Endothelial cell of umbilical vein (primary cell): Measurements from ENCODE around the gene XRCC1. TPM values are rescaled to one million over a fixed set of nuclear protein-coding genes. Genes with fewer than 3 reads are reported as not detected.

ENCODE experiments used
- BruUV-seq: library from RNA; stranded (reverse); fragments of 400-500 nt; replicated peaks from 2 replicates; lab custom pipeline; 2021; lab: Mats Ljungman, UMichigan
- CTCF ChIA-PET: fragments of 300-600, 350-600 bp; sonication (Branson Sonifier 250); formaldehyde crosslinking; loops from one replicate; lab custom pipeline; 2021; ENCODE audit warnings: antibody characterized with exemption, inconsistent platforms; lab: Charles Lee
- POLR2A ChIA-PET: fragments of 300-600, 350-600 bp; sonication (Branson Sonifier 250); formaldehyde crosslinking; loops from one replicate; lab custom pipeline; 2021; ENCODE audit warnings: antibody characterized with exemption, inconsistent platforms; lab: Charles Lee
- DNase-seq: peaks from one replicate; pipeline ENCODE4 v3.0.0-alpha.2; 2011; ENCODE audit warnings: low read depth, low spot score
- FAIRE-seq: peaks from 2 replicates; lab custom pipeline; 2011; peaks lifted over from hg19 to GRCh38; lab: Jason Lieb, UNC
- H2AFZ ChIP-seq: 2 replicates; pipeline ENCODE4 v1.6.0; 2012; ENCODE audit warnings: low read depth, low read length, control low read depth, inconsistent platforms
- H3K27ac ChIP-seq: 2 replicates; pipeline ENCODE4 v1.5.1; 2011; ENCODE audit warnings: low read depth, mild to moderate bottlenecking, control low read depth, low read length, moderate library complexity; ENCODE audit not compliant: insufficient read depth
- H3K27me3 ChIP-seq, 2 experiments: 2 replicates each; pipeline versions ENCODE4 v1.6.0 to v1.6.1; 2011; ENCODE audit warnings: low read length in 2 of 2, mixed read lengths in 1 of 2; ENCODE audit not compliant: control insufficient read depth in 2 of 2, insufficient read depth in 2 of 2
- H3K36me3 ChIP-seq, 2 experiments: 2 replicates in 1 of 2; 3 replicates in 1 of 2; pipeline ENCODE4 v1.5.1; 2011; ENCODE audit warnings: low read length in 2 of 2, mild to moderate bottlenecking in 1 of 2, moderate library complexity in 1 of 2; ENCODE audit not compliant: control insufficient read depth in 2 of 2, insufficient read depth in 2 of 2; ENCODE audit errors: extremely low read depth in 1 of 2
- H3K4me1 ChIP-seq: 3 replicates; pipeline ENCODE4 v1.5.1; 2011; ENCODE audit warnings: mild to moderate bottlenecking, low read length; ENCODE audit not compliant: control insufficient read depth, insufficient read depth; ENCODE audit errors: extremely low read depth
- H3K4me2 ChIP-seq: 2 replicates; pipeline ENCODE4 v1.6.1; 2011; ENCODE audit warnings: low read length, control low read depth, mixed read lengths; ENCODE audit not compliant: insufficient read depth
- H3K4me3 ChIP-seq, 3 experiments: fragments of 200-600 bp in 1 of 3; sonication (generic), shearing (Covaris generic) in 1 of 3; replicated peaks in 1 of 3; 2 replicates each; pipeline ENCODE4 v1.5.1; 2011 to 2016; ENCODE audit warnings: control low read depth in 3 of 3, low read length in 3 of 3, mild to moderate bottlenecking in 2 of 3, inconsistent platforms in 1 of 3, low read depth in 1 of 3, moderate library complexity in 1 of 3; ENCODE audit not compliant: insufficient read depth in 1 of 3
- H3K79me2 ChIP-seq: 2 replicates; pipeline ENCODE4 v1.6.0; 2012; ENCODE audit warnings: low read length, inconsistent platforms; ENCODE audit not compliant: control insufficient read depth, insufficient read depth
- H3K9ac ChIP-seq: replicated peaks from 2 replicates; pipeline ENCODE3; 2011; ENCODE audit warnings: low read length, control low read depth; ENCODE audit not compliant: insufficient read depth; ENCODE audit errors: extremely low read depth
- H3K9me1 ChIP-seq: replicated peaks from 3 replicates; pipeline ENCODE4 v1.6.0; 2011; ENCODE audit warnings: mild to moderate bottlenecking, low read length; ENCODE audit not compliant: control insufficient read depth, insufficient read depth; ENCODE audit errors: extremely low read depth
- H3K9me3 ChIP-seq: replicated peaks from 2 replicates; pipeline ENCODE4 v1.5.1; 2012; ENCODE audit warnings: low read length, inconsistent platforms; ENCODE audit not compliant: control insufficient read depth, insufficient read depth
- H4K20me1 ChIP-seq: replicated peaks from 2 replicates; pipeline ENCODE3; 2011; ENCODE audit warnings: mild to moderate bottlenecking, low read length; ENCODE audit not compliant: control insufficient read depth, insufficient read depth; ENCODE audit errors: extremely low read depth
- EZH2 ChIP-seq: IDR thresholded peaks from 2 replicates; pipeline ENCODE4 v1.6.1; 2012; ENCODE audit warnings: borderline replicate concordance, low read depth, mild to moderate bottlenecking, moderate library complexity, low read length, inconsistent platforms; ENCODE audit not compliant: severe bottlenecking
- FOS ChIP-seq: IDR thresholded peaks from 2 replicates; pipeline ENCODE4 v1.6.1; 2011; ENCODE audit warnings: mild to moderate bottlenecking, low read length, moderate library complexity, borderline replicate concordance; ENCODE audit not compliant: insufficient read depth
- GATA2 ChIP-seq: IDR thresholded peaks from 2 replicates; pipeline ENCODE4 v1.7.0; 2011; ENCODE audit warnings: low read depth, mild to moderate bottlenecking, moderate library complexity, mixed read lengths, low read length; ENCODE audit not compliant: insufficient read length, insufficient read depth
- JUN ChIP-seq: IDR thresholded peaks from 2 replicates; pipeline ENCODE4 v1.6.1; 2011; ENCODE audit warnings: borderline replicate concordance, low read depth; ENCODE audit not compliant: insufficient read length, insufficient read depth
- MYC ChIP-seq: IDR thresholded peaks from one replicate; pipeline ENCODE4 v1.6.1; 2011; ENCODE audit warnings: mild to moderate bottlenecking, low read depth, low read length
- POLR2A ChIP-seq: IDR thresholded peaks from 2 replicates; pipeline ENCODE4 v1.6.1; 2012; ENCODE audit warnings: low read depth, mild to moderate bottlenecking, control low read depth, low read length
- POLR2AphosphoS5 ChIP-seq: IDR thresholded peaks from 2 replicates; pipeline ENCODE4 v1.6.1; 2012; ENCODE audit warnings: low read depth, mild to moderate bottlenecking, control low read depth, low read length, moderate library complexity; ENCODE audit not compliant: insufficient read depth
- dilution Hi-C: fragments of 300-500 bp; cut with MboI; formaldehyde crosslinking; loops from one replicate; pipeline ENCODE4 v1.15.0; 2019; ENCODE audit warnings: low sequenced_read_pairs; ENCODE audit not compliant: extremely low pct_ligation_motif_present
- intact Hi-C: fragments of 100-400 bp; cut with micrococcal nuclease; formaldehyde crosslinking; loops from one replicate; pipeline ENCODE4 v1.10.0; 2022
- polyA plus RNA-seq, 4 experiments: library from polyadenylated mRNA; depleted of rRNA in 3 of 4; stranded (reverse) in 3 of 4; unstranded in 1 of 4; fragments of >200 nt; gene quantifications; 2 replicates each; pipeline versions ENCODE4 v1.2.1 to v1.2.3, GENCODE V29; 2011 to 2012; ENCODE audit warnings: missing spikeins in 1 of 4
- total RNA-seq: library from RNA; stranded (reverse); gene quantifications from 2 replicates; pipeline ENCODE4 v1.2.3, GENCODE V29; 2021
- TF ChIP-seq, protein P1 (sequence below): IDR thresholded peaks from 2 replicates; pipeline ENCODE4 v1.6.1; 2011; ENCODE audit not compliant: insufficient read depth, insufficient read length
- TF ChIP-seq, protein P2 (sequence below), 2 donors: IDR thresholded peaks; 1 replicate in 1 of 2; 2 replicates in 1 of 2; pipeline ENCODE4 v1.5.1; 2011; ENCODE audit warnings: low read length in 2 of 2, mild to moderate bottlenecking in 2 of 2, moderate library complexity in 2 of 2, control low read depth in 1 of 2, inconsistent platforms in 1 of 2, low read depth in 1 of 2; ENCODE audit not compliant: insufficient read depth in 1 of 2; ENCODE audit errors: extremely low read depth in 1 of 2

Gene XRCC1
- total and polyA plus RNA-seq, 2 donors (not counting 3 experiments of a cell fraction or from before 2014, with no cell fraction given) = 29.5 to 39.3 TPM

DNA sequence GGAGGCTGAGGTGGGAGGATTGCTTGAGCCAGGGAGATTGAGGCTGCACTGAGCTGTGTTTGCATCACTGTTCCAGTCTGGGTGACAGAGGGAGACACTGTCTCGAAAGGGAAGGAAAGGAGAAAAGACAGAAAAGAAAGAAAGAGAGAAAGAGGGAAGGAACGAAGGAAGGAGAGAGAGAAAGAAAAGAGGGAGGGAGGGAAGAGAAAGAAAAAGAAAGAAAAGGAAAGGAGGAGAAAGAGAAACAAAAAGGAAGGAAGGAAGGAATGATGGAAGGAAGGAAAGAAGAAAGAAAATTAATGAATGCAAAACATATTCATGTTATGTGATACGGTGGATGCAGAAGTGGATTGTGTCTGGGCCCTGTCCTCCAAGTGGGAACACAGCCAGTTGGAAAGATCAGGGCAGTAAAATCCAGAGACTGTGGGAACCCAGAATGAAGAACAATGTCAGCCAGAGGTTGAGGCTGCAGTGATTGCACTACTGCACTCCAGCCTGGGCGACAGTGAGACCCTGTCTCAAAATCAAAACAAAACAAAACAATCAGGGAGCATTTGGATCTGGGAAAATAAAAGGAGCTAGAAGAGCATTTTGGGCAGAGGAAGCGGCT, 77.0 kb downstream of the XRCC1 start:
- DNase-seq = no peak
- dilution Hi-C loops = no loop called here
- H3K27ac ChIP-seq = no peak overlapping the region
- no peak overlapping the region for H2AFZ ChIP-seq
- H3K27me3 ChIP-seq = no peaks in the 10 kb centered on the region
- intact Hi-C loops = no loop called here
- POLR2A ChIA-PET = no interaction called here
- no peak for FAIRE-seq
- peaks cover 0 to 6% of the 10 kb centered on the region in 2 experiments for H3K36me3 ChIP-seq
- no peak overlapping the region for H3K4me3 ChIP-seq
- H3K79me2 ChIP-seq = no peaks in the 10 kb centered on the region
- H4K20me1 ChIP-seq = no peaks in the 10 kb centered on the region
- H3K4me2 ChIP-seq = no peak overlapping the region
- H3K4me1 ChIP-seq = no peaks in the 10 kb centered on the region
- H3K9me3 ChIP-seq = no peaks in the 10 kb centered on the region
- CTCF ChIA-PET = interaction anchor here (0.5 to 1.6 kb wide), 3 partner anchors 18 to 51 kb away, joined by 5 to 6 read pairs (median 5); no protein-coding TSS in a partner anchor
- H3K9me1 ChIP-seq = no peaks in the 10 kb centered on the region
- TF ChIP-seq GATA2 (no peak), JUN (no peak)
- TF ChIP-seq, protein P1, sequence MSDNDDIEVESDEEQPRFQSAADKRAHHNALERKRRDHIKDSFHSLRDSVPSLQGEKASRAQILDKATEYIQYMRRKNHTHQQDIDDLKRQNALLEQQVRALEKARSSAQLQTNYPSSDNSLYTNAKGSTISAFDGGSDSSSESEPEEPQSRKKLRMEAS = no peak
- no TSS peak for BruUV-seq
- H3K9ac ChIP-seq = no peak overlapping the region

DNA sequence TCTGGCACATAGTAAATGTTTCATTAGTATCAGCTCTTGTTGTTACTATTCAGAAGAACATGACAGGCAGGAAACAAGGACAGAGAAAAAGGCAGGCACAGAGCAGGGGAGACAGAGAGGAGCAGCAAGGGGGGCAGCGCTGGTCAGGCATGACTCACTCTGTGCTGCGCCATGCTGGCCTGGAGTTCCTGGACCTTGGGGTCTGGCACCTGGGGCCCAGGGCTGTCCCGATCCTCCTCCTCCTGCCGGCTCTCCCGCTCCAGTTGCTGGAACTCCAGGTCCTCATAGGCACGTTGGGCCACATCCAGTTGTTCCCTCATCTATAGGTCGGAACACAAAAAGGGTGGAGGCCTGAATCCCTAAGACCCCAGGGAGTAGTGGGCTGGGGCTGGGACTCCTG, 78.4 kb downstream of the XRCC1 start:
- no peaks in the 10 kb centered on the region for H4K20me1 ChIP-seq
- no peaks in the 10 kb centered on the region for H3K4me1 ChIP-seq
- H3K9me1 ChIP-seq = no peaks in the 10 kb centered on the region
- no peaks in the 10 kb centered on the region for H3K27me3 ChIP-seq
- TF ChIP-seq JUN (no peak), FOS (no peak), GATA2 (no peak), POLR2A (no peak), POLR2AphosphoS5 (no peak), MYC (no peak), EZH2 (no peak)
- TF ChIP-seq, protein P2, sequence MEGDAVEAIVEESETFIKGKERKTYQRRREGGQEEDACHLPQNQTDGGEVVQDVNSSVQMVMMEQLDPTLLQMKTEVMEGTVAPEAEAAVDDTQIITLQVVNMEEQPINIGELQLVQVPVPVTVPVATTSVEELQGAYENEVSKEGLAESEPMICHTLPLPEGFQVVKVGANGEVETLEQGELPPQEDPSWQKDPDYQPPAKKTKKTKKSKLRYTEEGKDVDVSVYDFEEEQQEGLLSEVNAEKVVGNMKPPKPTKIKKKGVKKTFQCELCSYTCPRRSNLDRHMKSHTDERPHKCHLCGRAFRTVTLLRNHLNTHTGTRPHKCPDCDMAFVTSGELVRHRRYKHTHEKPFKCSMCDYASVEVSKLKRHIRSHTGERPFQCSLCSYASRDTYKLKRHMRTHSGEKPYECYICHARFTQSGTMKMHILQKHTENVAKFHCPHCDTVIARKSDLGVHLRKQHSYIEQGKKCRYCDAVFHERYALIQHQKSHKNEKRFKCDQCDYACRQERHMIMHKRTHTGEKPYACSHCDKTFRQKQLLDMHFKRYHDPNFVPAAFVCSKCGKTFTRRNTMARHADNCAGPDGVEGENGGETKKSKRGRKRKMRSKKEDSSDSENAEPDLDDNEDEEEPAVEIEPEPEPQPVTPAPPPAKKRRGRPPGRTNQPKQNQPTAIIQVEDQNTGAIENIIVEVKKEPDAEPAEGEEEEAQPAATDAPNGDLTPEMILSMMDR (IDR thresholded peaks at IDR 0.05; ENCODE audit: extremely low read depth in 1 of 2, insufficient read depth in 1 of 2, low read depth in 1 of 2, low read length in 2 of 2) = no peak
- TF ChIP-seq, protein P1 = no peak
- no peak overlapping the region for H2AFZ ChIP-seq
- no peak overlapping the region for H3K4me3 ChIP-seq
- ChIA-PET CTCF (interaction anchor here (1.2 to 3.4 kb wide), 2 partner anchors 22 to 50 kb away, joined by 3 to 14 read pairs; no protein-coding TSS in a partner anchor), POLR2A (no interaction called here)
- BruUV-seq = no TSS peak
- intact Hi-C loops = no loop called here
- H3K27ac ChIP-seq = no peak overlapping the region
- no peak overlapping the region for H3K4me2 ChIP-seq
- no peak for DNase-seq
- no peaks in the 10 kb centered on the region for H3K9me3 ChIP-seq
- no peak overlapping the region for H3K9ac ChIP-seq
- H3K36me3 ChIP-seq = peaks cover 0 to 6% of the 10 kb centered on the region in 2 experiments
- dilution Hi-C loops = no loop called here
- no peaks in the 10 kb centered on the region for H3K79me2 ChIP-seq
- FAIRE-seq = no peak
